ENCODE data around the gene KIAA0513.

- TF ChIP-seq, protein P1, sequence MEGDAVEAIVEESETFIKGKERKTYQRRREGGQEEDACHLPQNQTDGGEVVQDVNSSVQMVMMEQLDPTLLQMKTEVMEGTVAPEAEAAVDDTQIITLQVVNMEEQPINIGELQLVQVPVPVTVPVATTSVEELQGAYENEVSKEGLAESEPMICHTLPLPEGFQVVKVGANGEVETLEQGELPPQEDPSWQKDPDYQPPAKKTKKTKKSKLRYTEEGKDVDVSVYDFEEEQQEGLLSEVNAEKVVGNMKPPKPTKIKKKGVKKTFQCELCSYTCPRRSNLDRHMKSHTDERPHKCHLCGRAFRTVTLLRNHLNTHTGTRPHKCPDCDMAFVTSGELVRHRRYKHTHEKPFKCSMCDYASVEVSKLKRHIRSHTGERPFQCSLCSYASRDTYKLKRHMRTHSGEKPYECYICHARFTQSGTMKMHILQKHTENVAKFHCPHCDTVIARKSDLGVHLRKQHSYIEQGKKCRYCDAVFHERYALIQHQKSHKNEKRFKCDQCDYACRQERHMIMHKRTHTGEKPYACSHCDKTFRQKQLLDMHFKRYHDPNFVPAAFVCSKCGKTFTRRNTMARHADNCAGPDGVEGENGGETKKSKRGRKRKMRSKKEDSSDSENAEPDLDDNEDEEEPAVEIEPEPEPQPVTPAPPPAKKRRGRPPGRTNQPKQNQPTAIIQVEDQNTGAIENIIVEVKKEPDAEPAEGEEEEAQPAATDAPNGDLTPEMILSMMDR (IDR thresholded peaks at IDR 0.05 in 8 of 11, conservative IDR thresholded peaks at IDR 0.05 in 3 of 11), result peak in 1 of 11 experiments; percentile 3
- no peak for TF ChIP-seq POLR2A (IDR thresholded peaks at IDR 0.05)
These were observed 109.9 kb downstream of the KIAA0513 start for GRCh38 chr16:85137323-85138072.

Measured in spleen (tissue), 7 donors.